AG09309 (cell line): ENCODE data around the gene ADGRD1.

ENCODE experiments used
- DNase-seq: peaks from one replicate; pipeline ENCODE4 v3.0.0-alpha.2; 2010; ENCODE audit warnings: low read depth
- H3K4me3 ChIP-seq: 2 replicates; pipeline ENCODE4 v1.5.1; 2011; ENCODE audit warnings: mild to moderate bottlenecking, low read depth, low read length, moderate library complexity; ENCODE audit not compliant: control insufficient read depth
- CTCF ChIP-seq: IDR thresholded peaks from 2 replicates; pipeline ENCODE4 v1.5.1; 2011; ENCODE audit warnings: mild to moderate bottlenecking, low read depth, low read length, inconsistent platforms; ENCODE audit not compliant: insufficient read depth, control insufficient read depth; ENCODE audit errors: missing control alignments

ADGRD1 gene

GRCh38 chr12:131017477-131017991 is 63.8 kb downstream of the ADGRD1 start:
- TF ChIP-seq CTCF = no peak
- H3K4me3 ChIP-seq = no peak overlapping the region
- DNase-seq = no peak

- no peak for TF ChIP-seq CTCF
- no peak for DNase-seq
- no peak overlapping the region for H3K4me3 ChIP-seq
Measured at GRCh38 chr12:131018019-131018620, 64.4 kb downstream of the ADGRD1 start.

- TF ChIP-seq CTCF = no peak
- no peak overlapping the region for H3K4me3 ChIP-seq
- no peak for DNase-seq
Measured at GRCh38 chr12:131018808-131019397, 65.2 kb downstream of the ADGRD1 start.

- no peak for DNase-seq
- no peak overlapping the region for H3K4me3 ChIP-seq
- no peak for TF ChIP-seq CTCF
Measured at GRCh38 chr12:131020326-131021153, 66.8 kb downstream of the ADGRD1 start.

GRCh38 chr12:131021154-131021541 is 67.4 kb downstream of the ADGRD1 start:
- DNase-seq = no peak
- no peak for TF ChIP-seq CTCF
- H3K4me3 ChIP-seq = no peak overlapping the region

- no peak for TF ChIP-seq CTCF
- DNase-seq = no peak
Measured at GRCh38 chr12:131024026-131024425, 70.3 kb downstream of the ADGRD1 start.

More at GRCh38 chr12:131024026-131024425, 70.3 kb downstream of the ADGRD1 start:
- H3K4me3 ChIP-seq = no peak overlapping the region
